CD4-positive, alpha-beta T cell treated with Interleukin-15 for 1 hour (primary cell): ENCODE results near the gene PADI1.
A peak's percentile ranks its signal among the peaks of the same experiment; 100 is the strongest.

Experiments used
- DNase-seq: peaks from one replicate; pipeline ENCODE4 v3.0.0-alpha.2; 2020

PADI1 gene

DNA sequence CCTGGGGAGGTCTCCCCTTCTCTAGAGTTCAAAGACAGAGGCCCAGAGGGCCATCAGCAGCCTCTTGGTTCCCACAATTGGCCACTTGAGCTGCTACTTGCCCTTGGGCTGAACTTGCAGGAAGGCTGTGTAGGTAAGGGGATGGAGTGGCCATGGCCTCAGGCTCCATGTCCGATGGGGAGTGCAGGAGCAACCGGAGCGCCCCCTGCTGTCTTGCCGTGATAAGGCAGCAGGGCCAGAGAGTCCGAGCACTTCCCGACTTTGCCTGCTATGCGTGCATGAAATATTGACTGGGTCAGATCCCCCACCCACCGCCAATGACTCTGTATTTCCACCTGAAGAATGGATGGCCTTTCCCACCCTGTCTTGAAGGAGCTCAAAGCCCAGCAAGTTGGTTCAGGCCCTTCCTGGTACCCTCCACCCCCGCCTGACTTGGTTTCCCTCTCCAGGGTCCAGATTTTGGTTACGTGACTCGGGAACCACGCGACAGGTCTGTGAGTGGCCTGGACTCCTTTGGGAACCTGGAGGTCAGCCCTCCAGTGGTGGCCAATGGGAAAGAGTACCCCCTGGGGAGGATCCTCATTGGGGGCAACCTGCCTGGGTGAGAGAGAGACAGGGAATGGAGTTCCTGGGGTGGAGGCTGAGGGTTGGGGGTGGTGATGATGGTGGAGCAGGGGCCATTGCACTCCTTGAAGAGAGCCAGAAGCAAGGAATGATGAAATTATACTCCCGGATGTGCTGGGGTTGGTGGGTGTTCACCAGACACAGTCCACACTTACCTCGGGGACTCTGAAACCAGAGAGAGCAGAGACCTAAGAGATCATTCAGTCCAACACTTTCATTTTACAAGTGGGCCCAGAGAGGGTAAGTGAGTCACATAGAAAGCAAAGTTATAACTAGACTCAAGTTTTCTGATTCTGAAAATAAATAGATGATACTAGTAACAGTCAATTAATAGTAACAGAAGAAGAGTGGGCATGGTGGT is 69.5 kb downstream of the PADI1 start:
- peak; percentile 26 for DNase-seq

DNA sequence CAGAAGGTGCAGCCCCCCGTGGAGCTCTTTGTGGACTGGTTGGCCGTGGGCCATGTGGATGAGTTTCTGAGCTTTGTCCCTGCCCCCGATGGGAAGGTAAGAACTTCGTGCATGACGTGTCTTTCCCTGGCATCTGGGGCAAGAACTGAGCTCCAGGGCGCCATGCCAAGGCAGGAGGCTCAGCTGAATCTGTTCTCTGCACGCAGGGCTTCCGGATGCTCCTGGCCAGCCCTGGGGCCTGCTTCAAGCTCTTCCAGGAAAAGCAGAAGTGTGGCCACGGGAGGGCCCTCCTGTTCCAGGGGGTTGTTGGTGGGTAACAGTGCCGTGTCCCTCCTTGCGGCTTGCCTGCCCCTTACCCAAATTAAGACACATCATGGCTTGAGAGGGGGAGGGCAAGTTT is 71.6 kb downstream of the PADI1 start:
- DNase-seq: peak; percentile 30

DNA sequence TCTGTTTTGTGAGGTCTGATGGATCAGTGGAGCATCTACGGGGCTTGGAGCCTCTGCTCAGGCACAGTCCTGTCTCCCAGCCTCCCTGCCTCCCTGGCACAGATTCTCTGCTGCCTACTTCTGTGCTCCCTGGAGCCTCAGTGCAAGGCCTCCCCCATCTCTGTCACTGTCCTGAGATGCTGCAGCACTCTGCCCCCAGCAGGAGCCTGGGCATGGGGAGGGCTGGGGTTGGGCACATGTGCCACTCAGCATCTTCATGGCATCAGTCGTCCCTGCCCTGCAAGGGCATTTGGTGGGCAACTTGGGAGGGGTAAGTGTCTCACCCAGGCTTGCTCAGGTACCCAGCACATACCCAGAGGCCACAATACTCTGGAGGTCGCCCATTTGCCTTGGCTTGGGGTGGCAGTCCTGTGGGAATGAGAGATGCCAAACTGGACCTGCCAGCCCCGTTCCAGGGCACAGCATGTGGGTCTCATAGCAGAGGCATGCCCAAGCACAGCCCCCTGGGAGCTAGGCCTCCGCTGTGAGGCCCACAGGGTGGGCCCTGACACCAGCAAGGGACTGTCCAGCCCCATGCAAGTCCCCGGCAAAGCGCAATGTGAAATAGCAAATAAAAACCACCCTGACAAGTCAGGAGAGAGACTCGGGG is 72.7 kb downstream of the PADI1 start:
- DNase-seq: no peak

DNA sequence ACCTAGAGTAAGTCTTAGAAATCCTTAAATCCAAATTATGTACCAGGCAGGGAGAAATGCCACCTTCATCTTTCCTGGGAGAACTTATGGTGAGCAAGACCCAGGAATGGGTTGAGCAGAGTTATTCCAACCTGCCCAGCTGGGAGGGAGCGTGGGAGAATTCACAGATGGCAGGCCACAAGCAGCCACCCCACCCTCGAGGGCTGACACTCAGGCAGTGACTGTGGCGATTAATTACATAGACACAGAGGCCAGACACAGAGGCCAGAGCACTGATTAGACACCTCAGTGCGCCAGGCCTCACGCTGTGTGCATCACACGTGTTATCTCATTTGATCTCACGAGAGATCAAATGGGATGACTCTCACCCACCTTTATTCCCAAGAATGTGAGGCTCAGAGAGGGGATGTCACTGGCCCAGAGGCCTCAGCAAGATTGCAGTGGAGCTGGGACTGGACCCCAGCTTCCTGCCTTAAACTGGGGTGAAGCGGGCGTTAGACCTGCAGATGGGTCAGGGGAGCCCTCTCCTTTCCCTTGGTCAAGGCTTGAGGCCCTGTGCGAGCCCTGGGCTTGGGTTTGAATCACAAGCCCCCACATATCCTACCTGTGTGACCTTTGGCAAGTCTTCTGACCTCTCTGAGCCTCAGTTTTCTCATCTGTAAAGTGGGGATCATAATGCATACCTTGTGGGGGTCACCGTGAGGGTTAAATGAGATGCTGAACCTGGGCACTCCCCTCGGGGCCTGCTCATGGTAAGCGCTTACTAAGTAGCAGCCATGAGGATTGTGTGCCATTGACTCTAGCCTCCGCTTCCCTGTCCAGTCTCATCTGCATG is 74.3 kb downstream of the PADI1 start:
- no peak for DNase-seq

DNA sequence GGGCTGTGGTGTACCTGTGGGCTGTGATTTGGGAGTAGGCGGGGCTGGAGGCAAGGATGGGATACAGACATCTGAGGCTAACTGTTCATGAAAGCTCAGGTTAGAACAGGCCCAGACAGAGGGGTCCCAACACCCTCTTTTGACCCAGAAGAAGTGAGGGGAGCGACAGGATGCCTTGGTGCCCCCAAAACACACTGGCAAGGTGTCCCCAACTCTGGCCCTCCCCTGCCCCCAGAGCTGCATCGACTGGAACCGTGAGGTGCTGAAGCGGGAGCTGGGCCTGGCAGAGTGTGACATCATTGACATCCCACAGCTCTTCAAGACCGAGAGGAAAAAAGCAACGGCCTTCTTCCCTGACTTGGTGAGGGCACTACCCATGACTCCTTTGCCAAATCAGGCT is 75.5 kb downstream of the PADI1 start:
- DNase-seq: no peak

DNA sequence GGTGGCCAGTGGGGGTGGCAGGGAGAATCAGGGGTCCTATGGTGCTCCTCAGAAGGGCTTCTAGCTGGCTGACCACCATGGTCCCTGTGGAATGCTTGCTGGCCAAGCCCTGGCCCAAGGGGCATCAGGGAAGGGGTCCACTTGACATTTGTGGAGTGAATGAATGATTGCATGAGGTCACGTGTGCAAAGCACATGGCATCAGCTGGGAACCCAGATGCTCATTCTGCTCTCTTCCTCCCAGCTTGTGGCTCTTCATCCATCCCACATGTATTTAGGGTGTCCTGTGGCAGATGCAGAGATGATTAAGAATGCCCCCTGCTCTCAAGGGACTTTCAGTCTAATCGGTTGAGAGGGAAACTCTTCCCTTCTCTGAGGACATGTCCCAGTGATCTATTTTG is 76.0 kb downstream of the PADI1 start:
- DNase-seq: no peak

DNA sequence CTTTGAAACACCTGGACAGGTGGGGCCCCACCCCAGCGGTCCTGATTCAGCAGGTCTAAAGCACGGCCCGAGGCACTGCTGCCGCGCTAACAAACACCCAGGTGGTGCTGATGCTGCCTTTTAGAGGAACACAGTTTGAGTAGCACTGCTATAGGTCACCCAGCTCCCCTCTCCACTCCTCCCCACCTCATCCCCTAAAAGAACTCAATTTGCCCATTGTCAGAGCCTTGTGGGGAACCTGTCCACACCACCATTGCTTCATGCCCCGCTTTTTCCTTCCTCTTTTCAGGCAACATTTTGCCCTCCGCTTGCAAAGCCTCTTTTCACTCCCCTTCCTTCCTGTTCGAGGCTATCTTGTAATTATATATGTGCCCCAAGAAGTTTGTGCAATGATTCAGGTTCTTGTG is 76.8 kb downstream of the PADI1 start:
- peak; percentile 37 for DNase-seq

DNA sequence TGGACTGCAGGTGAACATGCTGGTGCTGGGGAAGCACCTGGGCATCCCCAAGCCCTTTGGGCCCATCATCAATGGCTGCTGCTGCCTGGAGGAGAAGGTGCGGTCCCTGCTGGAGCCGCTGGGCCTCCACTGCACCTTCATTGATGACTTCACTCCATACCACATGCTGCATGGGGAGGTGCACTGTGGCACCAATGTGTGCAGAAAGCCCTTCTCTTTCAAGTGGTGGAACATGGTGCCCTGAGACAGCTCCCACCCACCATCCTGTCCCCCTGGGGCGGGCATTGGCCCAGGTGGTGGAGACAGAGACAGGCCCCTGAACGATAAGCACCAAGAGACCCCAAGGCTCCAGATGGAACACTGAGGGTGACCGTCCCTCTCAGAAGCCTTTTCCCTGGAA is 77.9 kb downstream of the PADI1 start:
- DNase-seq: no peak

DNA sequence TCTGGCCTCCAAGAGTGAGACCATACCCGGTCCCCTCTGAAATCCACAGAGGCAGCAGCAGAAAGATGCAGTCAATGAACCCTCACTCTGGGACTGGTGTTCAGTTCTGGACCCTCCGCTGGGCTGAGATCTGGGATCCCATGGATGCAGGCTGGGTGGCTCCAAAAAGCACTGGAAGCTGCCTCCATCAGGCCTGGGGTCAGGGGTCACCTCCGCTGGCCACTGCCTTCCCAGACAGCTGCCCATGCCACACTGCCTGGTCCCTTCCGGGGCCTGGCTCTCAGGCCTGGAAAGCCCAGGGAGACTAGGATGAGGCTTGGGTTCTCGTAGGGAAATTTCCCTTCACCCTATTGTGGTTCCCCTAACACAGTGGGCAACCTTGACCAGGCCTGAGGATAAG is 81.7 kb downstream of the PADI1 start:
- no peak for DNase-seq

DNA sequence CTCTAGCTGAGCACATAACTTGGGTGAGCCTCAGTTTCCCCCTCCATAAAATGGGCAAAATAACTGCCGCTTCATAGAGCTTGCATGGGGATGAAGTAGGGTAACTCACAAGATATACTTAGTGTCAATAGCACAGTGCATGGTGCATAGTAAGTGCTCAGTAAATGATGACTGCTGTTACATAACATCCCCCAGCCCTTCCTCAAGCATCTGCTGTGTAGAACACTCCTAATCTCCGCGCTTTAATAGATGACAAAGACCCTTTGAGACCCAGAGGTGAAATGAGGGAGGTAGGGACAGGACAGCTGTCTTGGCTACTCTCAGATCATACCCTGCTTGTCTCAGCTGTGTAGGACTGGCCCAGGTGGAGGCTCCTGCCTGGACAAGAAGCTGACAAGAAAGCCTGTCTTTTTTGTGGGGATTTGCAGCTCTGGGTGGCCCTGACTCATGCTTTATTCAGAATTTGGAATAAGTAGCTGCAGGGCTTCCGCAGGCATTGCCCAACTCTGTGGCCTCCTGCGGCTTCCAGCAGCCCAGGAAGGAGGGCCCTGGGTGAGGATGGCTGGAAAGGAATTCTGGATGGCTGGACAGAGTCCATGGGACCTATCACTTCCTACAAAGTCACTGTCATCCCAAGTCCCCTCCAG is 82.3 kb downstream of the PADI1 start:
- no peak for DNase-seq

DNA sequence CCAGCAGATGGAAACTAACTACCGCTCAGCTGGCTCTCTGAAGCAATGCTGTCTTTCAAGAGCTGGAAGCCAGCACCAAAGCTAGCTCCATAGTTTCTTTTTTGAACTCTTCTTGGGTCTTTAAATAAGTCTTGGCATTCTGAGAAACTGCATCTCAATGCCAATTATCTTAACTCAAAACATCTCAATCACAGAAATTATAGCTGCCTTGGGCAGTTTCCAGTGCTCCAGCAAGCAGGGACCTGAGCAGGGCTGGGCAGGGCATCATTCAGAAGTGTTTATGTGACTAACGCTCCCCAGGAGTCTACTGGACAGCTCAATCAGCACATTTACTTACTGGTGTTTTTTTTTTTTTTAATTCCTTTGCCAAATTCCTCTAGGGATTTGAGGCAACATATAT is 84.8 kb downstream of the PADI1 start:
- DNase-seq: no peak

DNA sequence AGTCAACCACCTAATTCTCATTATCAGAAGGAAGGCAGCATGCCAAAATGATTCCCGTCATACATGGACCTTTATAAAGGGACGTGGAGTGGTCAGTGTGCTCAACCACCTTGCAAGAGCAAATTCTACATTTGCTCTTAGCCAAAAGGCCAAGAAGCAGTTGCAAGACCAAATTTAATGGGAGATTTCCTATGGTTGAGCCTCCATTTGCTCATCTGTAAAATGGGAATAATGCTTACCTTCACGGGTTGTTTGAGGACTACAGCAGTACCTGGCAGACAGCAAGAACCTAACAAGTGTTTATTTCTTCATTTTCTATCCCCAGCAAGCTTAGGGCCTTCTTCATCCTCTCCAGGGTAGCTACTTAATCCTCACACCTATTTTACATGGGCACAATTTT is 85.6 kb downstream of the PADI1 start:
- DNase-seq: no peak

DNA sequence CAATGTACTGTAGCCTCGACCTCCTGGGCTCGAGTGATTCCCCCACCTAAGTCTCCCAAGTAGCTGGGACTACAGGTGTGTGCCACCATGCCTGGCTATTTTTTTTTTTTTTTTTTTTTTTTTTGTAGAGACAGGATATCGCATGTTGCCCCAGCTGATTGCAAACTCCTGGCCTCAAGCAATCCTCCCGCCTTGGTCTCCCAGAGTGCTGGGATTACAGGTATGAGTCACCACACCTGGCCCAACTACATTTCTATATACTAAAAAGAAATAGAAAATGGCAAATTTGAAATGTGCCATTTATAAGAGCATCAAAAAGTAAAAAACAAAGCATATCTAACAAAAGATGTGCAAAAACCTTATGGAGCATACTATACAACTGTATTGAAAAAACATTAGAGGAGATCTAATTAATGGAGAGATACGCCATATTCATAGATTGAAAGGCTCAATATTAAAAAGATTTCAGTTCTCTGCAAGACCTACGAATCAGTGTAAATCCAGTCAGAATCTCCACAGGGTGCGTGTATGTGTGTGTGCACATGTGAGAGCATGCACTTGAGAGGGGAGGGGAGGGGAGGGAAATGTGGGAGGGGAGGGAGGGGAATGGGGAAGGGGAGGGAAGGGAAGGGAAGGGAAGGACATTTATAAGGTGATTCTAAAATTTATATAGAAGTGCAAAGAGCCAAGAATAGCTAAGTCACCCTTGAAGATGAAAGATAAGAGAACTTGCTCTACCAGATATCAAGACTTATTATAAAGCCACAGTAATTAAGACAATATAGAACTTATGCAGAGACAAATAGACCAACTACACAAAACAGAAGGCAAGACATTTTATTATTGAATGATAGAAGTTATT is 87.6 kb downstream of the PADI1 start:
- DNase-seq: no peak

DNA sequence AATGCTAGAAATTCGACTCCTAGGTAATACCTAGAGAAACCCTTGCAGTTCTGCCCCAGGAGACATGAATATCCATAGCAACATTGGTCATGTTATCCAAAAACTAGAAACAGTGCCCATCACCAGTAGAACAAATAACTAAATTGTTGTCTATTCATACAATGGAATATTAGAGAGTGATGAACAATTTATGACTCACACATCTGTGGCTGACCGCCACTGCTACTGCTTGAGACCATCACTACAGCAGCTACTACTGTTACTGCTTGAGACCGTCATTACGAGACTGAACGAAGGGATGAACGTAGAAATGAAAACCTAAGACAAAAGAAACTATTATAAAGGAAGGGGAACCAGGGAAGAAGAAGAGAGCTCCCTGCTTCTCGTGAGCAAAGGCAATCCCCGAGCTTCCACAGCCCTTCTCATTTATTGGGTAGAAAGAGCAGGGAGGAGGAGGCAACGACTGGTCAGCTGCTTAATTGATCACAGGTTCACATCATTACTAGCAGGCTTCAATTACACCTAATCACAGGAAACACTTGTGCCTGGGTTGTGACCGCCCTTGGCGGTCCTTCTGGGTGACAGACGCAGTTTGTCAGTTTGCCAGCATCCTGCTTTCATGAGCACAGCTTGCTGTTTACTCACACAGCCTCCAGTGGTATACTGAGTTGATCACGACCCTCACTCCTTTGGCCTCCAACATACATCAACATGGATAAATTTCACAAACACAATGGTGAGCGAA is 88.9 kb downstream of the PADI1 start:
- no peak for DNase-seq

DNA sequence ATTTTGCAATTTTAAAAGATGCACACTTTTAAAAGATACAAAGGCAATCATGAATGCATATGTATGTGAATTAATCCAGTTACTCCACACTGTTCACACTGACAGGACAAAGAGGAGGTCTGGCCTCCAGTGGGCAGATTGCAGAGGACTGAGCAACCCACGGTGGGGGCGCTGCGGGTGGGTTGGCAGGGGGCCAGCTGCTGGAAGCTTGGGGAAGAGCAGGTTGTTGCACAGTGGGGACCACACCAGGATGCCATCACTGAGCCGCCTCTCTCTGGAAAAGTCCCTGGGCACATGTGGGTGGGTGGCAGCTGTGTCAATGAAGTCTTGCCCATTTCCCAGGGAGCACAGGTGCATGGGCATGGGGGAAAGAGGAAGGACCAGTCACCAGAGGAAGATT is 90.4 kb downstream of the PADI1 start:
- no peak for DNase-seq
